ENCODE data around the gene ZDHHC14. TPM values are rescaled to one million over a fixed set of nuclear protein-coding genes. Genes with fewer than 3 reads are reported as not detected.

ZDHHC14 gene
- total RNA-seq, 3 donors from 2014 or later, result 4.8 to 9.8 (median 8.5) TPM

DNA sequence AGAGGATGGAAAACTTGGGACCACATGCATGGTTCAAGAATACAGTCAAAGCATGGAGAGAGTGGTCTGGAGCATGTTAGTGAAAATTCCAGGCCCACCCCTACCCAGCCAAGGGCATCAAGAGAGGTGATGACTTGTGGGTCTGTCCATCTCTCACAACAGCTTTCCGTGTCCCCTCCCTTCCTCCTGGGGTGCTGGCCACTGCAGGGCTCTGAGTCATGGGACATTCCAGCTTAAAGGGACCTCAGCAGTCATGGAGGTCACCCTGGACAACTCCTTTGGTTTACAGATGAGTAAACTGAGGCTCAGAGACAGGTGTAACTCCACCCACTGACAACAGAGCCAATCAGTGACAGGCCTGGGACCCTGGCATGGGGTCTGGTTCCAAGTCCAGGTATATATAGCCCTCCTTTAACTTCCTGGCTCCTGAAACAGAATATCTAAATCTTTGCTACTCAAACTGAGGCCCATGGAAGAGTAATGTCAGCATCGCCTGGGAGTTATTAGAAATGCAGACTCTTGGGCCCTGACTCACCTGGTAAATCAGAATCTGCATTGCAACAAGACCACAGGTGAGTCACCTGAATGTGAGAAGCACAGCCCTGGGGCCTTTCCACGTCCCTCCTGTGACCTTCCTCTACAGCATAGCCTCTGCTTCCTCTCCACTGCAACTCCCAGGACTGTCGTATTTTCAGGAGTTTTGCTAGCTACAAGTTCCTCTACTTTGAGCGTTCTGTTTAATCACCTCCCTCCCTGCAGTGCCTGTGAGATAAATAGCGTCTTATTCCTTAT is 170.2 kb downstream of the ZDHHC14 start:
- Histone ChIP-seq H3K27me3 (no peaks in the 10 kb centered on the region), H3K27ac (no peak overlapping the region), H3K4me1 (no peaks in the 10 kb centered on the region), H3K9me3 (no peaks in the 10 kb centered on the region), H3K4me3 (no peak overlapping the region), H3K36me3 (no peaks in the 10 kb centered on the region)
- intact Hi-C loops (cut with DNase I; ENCODE audit: low total_unique reads), result no loop called here
- no peak for DNase-seq (ENCODE audit: low spot score in 2 of 2)
- TF ChIP-seq POLR2AphosphoS5 (IDR thresholded peaks at IDR 0.05) (no peak), POLR2A (IDR thresholded peaks at IDR 0.05) (no peak)
- TF ChIP-seq, protein P1, sequence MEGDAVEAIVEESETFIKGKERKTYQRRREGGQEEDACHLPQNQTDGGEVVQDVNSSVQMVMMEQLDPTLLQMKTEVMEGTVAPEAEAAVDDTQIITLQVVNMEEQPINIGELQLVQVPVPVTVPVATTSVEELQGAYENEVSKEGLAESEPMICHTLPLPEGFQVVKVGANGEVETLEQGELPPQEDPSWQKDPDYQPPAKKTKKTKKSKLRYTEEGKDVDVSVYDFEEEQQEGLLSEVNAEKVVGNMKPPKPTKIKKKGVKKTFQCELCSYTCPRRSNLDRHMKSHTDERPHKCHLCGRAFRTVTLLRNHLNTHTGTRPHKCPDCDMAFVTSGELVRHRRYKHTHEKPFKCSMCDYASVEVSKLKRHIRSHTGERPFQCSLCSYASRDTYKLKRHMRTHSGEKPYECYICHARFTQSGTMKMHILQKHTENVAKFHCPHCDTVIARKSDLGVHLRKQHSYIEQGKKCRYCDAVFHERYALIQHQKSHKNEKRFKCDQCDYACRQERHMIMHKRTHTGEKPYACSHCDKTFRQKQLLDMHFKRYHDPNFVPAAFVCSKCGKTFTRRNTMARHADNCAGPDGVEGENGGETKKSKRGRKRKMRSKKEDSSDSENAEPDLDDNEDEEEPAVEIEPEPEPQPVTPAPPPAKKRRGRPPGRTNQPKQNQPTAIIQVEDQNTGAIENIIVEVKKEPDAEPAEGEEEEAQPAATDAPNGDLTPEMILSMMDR (IDR thresholded peaks at IDR 0.05), result no peak

- Histone ChIP-seq H3K27ac (no peak overlapping the region), H3K36me3 (no peaks in the 10 kb centered on the region), H3K9me3 (no peaks in the 10 kb centered on the region), H3K27me3 (no peaks in the 10 kb centered on the region), H3K4me1 (no peaks in the 10 kb centered on the region), H3K4me3 (no peak overlapping the region)
- intact Hi-C loops (cut with DNase I; ENCODE audit: low total_unique reads), result no loop called here
- TF ChIP-seq, protein P1 (IDR thresholded peaks at IDR 0.05), result no peak
- TF ChIP-seq POLR2AphosphoS5 (IDR thresholded peaks at IDR 0.05) (no peak), POLR2A (IDR thresholded peaks at IDR 0.05) (no peak)
- no peak for DNase-seq (ENCODE audit: low spot score in 2 of 2)
Observed at GRCh38 chr6:157552081-157552747, 171.2 kb downstream of the ZDHHC14 start.

- no peak overlapping the region for H3K4me3 ChIP-seq
- no peak for DNase-seq (ENCODE audit: low spot score in 2 of 2)
- no peaks in the 10 kb centered on the region for H3K4me1 ChIP-seq
- intact Hi-C loops (cut with DNase I; ENCODE audit: low total_unique reads), result no loop called here
- no peak for TF ChIP-seq POLR2AphosphoS5 (IDR thresholded peaks at IDR 0.05)
- TF ChIP-seq, protein P1 (IDR thresholded peaks at IDR 0.05), result no peak
- H3K9me3 ChIP-seq, result no peaks in the 10 kb centered on the region
- H3K27me3 ChIP-seq, result no peaks in the 10 kb centered on the region
- H3K27ac ChIP-seq, result no peak overlapping the region
- no peaks in the 10 kb centered on the region for H3K36me3 ChIP-seq
Observed at GRCh38 chr6:157552820-157553485, 172.0 kb downstream of the ZDHHC14 start.

GRCh38 chr6:157554747-157555146 is 173.8 kb downstream of the ZDHHC14 start:
- Histone ChIP-seq H3K36me3 (no peaks in the 10 kb centered on the region), H3K9me3 (no peaks in the 10 kb centered on the region), H3K4me3 (no peak overlapping the region), H3K4me1 (no peaks in the 10 kb centered on the region), H3K27me3 (no peaks in the 10 kb centered on the region), H3K27ac (no peak overlapping the region)
- no peak for TF ChIP-seq POLR2A (IDR thresholded peaks at IDR 0.05)
- TF ChIP-seq, protein P1 (IDR thresholded peaks at IDR 0.05), result no peak
- no peak for TF ChIP-seq POLR2AphosphoS5 (IDR thresholded peaks at IDR 0.05)
- DNase-seq (ENCODE audit: low spot score in 2 of 2), result no peak
- intact Hi-C loops (cut with DNase I; ENCODE audit: low total_unique reads), result no loop called here
